ENCODE measurements around the gene CASTOR1. TPM values are rescaled to one million over a fixed set of nuclear protein-coding genes. Genes with fewer than 3 reads are reported as not detected.

The CASTOR1 gene
- total and polyA plus RNA-seq, 2 donors (not counting 3 experiments of a cell fraction or from before 2014, with no cell fraction given) = 8.1 to 26.8 TPM

GRCh38 chr22:30307041-30307574 lies 17.8 kb upstream of the CASTOR1 start:
- H4K20me1 ChIP-seq (replicated peaks; ENCODE audit: control insufficient read depth, extremely low read depth, insufficient read depth, low read length) = no peaks in the 10 kb centered on the region
- intact Hi-C loops (cut with micrococcal nuclease) = no loop called here
- no peaks in the 10 kb centered on the region for H3K27me3 ChIP-seq (ENCODE audit: control insufficient read depth in 2 of 2, insufficient read depth in 2 of 2, low read length in 2 of 2)
- H2AFZ ChIP-seq (ENCODE audit: low read depth, low read length) = no peak overlapping the region
- H3K9me3 ChIP-seq (replicated peaks; ENCODE audit: control insufficient read depth, insufficient read depth, low read length) = no peaks in the 10 kb centered on the region
- no peak overlapping the region for H3K4me3 ChIP-seq (replicated peaks in 1 of 3; ENCODE audit: insufficient read depth in 1 of 3, low read depth in 1 of 3, low read length in 3 of 3)
- TF ChIP-seq POLR2A (IDR thresholded peaks at IDR 0.05; ENCODE audit: low read depth, low read length) = no peak
- no peak for TF ChIP-seq CTCF (IDR thresholded peaks at IDR 0.05; ENCODE audit: extremely low read depth in 1 of 2, insufficient read depth in 1 of 2, low read depth in 1 of 2, low read length in 2 of 2)
- no peak for TF ChIP-seq JUN (IDR thresholded peaks at IDR 0.05; ENCODE audit: borderline replicate concordance, insufficient read depth, insufficient read length, low read depth)
- no peak for TF ChIP-seq POLR2AphosphoS5 (IDR thresholded peaks at IDR 0.05; ENCODE audit: insufficient read depth, low read depth, low read length)
- TF ChIP-seq, protein P1, sequence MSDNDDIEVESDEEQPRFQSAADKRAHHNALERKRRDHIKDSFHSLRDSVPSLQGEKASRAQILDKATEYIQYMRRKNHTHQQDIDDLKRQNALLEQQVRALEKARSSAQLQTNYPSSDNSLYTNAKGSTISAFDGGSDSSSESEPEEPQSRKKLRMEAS (IDR thresholded peaks at IDR 0.05; ENCODE audit: insufficient read depth, insufficient read length) = no peak
- no peak for TF ChIP-seq FOS (IDR thresholded peaks at IDR 0.05; ENCODE audit: borderline replicate concordance, insufficient read depth, low read length)
- no peak overlapping the region for H3K27ac ChIP-seq (ENCODE audit: insufficient read depth, low read depth, low read length)
- H3K4me2 ChIP-seq (ENCODE audit: insufficient read depth, low read length) = no peak overlapping the region
- BruUV-seq (replicated peaks) = no TSS peak
- no peaks in the 10 kb centered on the region for H3K79me2 ChIP-seq (ENCODE audit: control insufficient read depth, insufficient read depth, low read length)
- no peak for DNase-seq (ENCODE audit: low read depth, low spot score)
- ChIA-PET CTCF (interaction anchor here (1.4 kb wide), 1 partner anchor 19 kb away, joined by 4 read pairs; no protein-coding TSS in a partner anchor), POLR2A (no interaction called here)
- no peak overlapping the region for H3K9ac ChIP-seq (replicated peaks; ENCODE audit: extremely low read depth, insufficient read depth, low read length)
- H3K9me1 ChIP-seq (replicated peaks; ENCODE audit: control insufficient read depth, extremely low read depth, insufficient read depth, low read length) = no peaks in the 10 kb centered on the region
- no peak for FAIRE-seq
- peaks cover 29% of the 10 kb centered on the region for H3K4me1 ChIP-seq (ENCODE audit: control insufficient read depth, extremely low read depth, insufficient read depth, low read length)
- dilution Hi-C loops (cut with MboI; ENCODE audit: extremely low pct_ligation_motif_present, low sequenced_read_pairs) = no loop called here
- no peaks in the 10 kb centered on the region for H3K36me3 ChIP-seq (ENCODE audit: control insufficient read depth in 2 of 2, extremely low read depth in 1 of 2, insufficient read depth in 2 of 2, low read length in 2 of 2)

All from endothelial cell of umbilical vein (primary cell).